Activated CD4-positive, alpha-beta memory T cell treated with anti-CD3 and anti-CD28 coated beads for 36 hours (primary cell): ENCODE measurements around the gene SIAH1. TPM values are rescaled to one million over a fixed set of nuclear protein-coding genes. Genes with fewer than 3 reads are reported as not detected.

Source experiments
- CTCF ChIA-PET: fragments of 350-600 bp; sonication (Branson Sonifier 250); formaldehyde crosslinking; loops from one replicate; lab custom pipeline; 2021; ENCODE audit warnings: antibody characterized with exemption, inconsistent platforms; lab: Charles Lee
- POLR2A ChIA-PET: fragments of 350-600 bp; sonication (Branson Sonifier 250); formaldehyde crosslinking; loops from one replicate; lab custom pipeline; 2021; ENCODE audit warnings: antibody characterized with exemption; lab: Charles Lee
- DNase-seq: peaks from one replicate; pipeline ENCODE4 v3.0.0-alpha.2; 2020
- H3K27ac Mint-ChIP-seq: one replicate; pipeline ENCODE4 v1.8.0; 2021; ENCODE audit warnings: mixed read lengths
- H3K27me3 Mint-ChIP-seq: one replicate; pipeline ENCODE4 v1.8.0; 2021; ENCODE audit warnings: mixed read lengths
- H3K36me3 Mint-ChIP-seq: one replicate; pipeline ENCODE4 v1.8.0; 2021; ENCODE audit warnings: mixed read lengths
- H3K4me1 Mint-ChIP-seq: one replicate; pipeline ENCODE4 v1.8.0; 2021; ENCODE audit warnings: low read depth, mixed read lengths
- H3K4me3 Mint-ChIP-seq: one replicate; pipeline ENCODE4 v1.8.0; 2021; ENCODE audit warnings: mild to moderate bottlenecking, mixed read lengths
- H3K9me3 Mint-ChIP-seq: one replicate; pipeline ENCODE4 v1.8.0; 2021; ENCODE audit warnings: mixed read lengths
- intact Hi-C: fragments of 100-400 bp; cut with micrococcal nuclease; formaldehyde crosslinking; loops from one replicate; pipeline ENCODE4 v1.15.1; 2023
- total RNA-seq, 2 experiments: library from RNA; stranded (reverse); gene quantifications; one replicate each; pipeline ENCODE4 v1.2.3, GENCODE V29; 2021

Gene SIAH1
- total RNA-seq, 2 experiments from 2014 or later, result 13.0 to 13.8 TPM

- intact Hi-C loops, result no loop called here
- CTCF ChIA-PET, result interaction anchor here (0.7 to 0.9 kb wide), 2 partner anchors 195 to 282 kb away, joined by 3 read pairs; no protein-coding TSS in a partner anchor
- no peaks in the 10 kb centered on the region for H3K9me3 Mint-ChIP-seq
These were observed 37.2 kb downstream of the SIAH1 start for GRCh38 chr16:48347980-48348379.

GRCh38 chr16:48347191-48347865 lies 37.9 kb downstream of the SIAH1 start:
- peaks cover 3% of the 10 kb centered on the region for H3K4me1 Mint-ChIP-seq
- no peak overlapping the region for H3K27ac Mint-ChIP-seq
- ChIA-PET CTCF (interaction anchor here (0.9 kb wide), 1 partner anchor 283 kb away, joined by 3 read pairs; no protein-coding TSS in a partner anchor), POLR2A (no interaction called here)
- peaks cover 28% of the 10 kb centered on the region for H3K36me3 Mint-ChIP-seq
- no peaks in the 10 kb centered on the region for H3K27me3 Mint-ChIP-seq
- H3K4me3 Mint-ChIP-seq, result no peak overlapping the region
- DNase-seq, result no peak
- intact Hi-C loops, result no loop called here
- H3K9me3 Mint-ChIP-seq, result no peaks in the 10 kb centered on the region

More at GRCh38 chr16:48347980-48348379, 37.2 kb downstream of the SIAH1 start:
- Mint-ChIP-seq H3K4me3 (no peak overlapping the region), H3K36me3 (peaks cover 30% of the 10 kb centered on the region), H3K27ac (no peak overlapping the region), H3K4me1 (peaks cover 3% of the 10 kb centered on the region), H3K27me3 (no peaks in the 10 kb centered on the region)
- POLR2A ChIA-PET, result no interaction called here
- no peak for DNase-seq

- intact Hi-C loops, result no loop called here
- no peak for DNase-seq
- CTCF ChIA-PET, result no interaction called here
- Mint-ChIP-seq H3K27me3 (no peaks in the 10 kb centered on the region), H3K9me3 (no peaks in the 10 kb centered on the region), H3K36me3 (peaks cover 9% of the 10 kb centered on the region), H3K27ac (no peak overlapping the region), H3K4me3 (no peak overlapping the region), H3K4me1 (peaks cover 14% of the 10 kb centered on the region)
- POLR2A ChIA-PET, result no interaction called here
These were observed 42.6 kb downstream of the SIAH1 start for GRCh38 chr16:48342591-48342990.

GRCh38 chr16:48340054-48340453 lies 45.2 kb downstream of the SIAH1 start:
- POLR2A ChIA-PET, result no interaction called here

GRCh38 chr16:48335961-48336360 lies 49.3 kb downstream of the SIAH1 start:
- Mint-ChIP-seq H3K4me3 (no peak overlapping the region), H3K27ac (no peak overlapping the region)
- POLR2A ChIA-PET, result no interaction called here

More at GRCh38 chr16:48340054-48340453, 45.2 kb downstream of the SIAH1 start:
- no peak for DNase-seq
- Mint-ChIP-seq H3K27me3 (no peaks in the 10 kb centered on the region), H3K27ac (peak overlapping the region; percentile 69), H3K9me3 (no peaks in the 10 kb centered on the region), H3K36me3 (peaks cover 13% of the 10 kb centered on the region), H3K4me1 (peaks cover 14% of the 10 kb centered on the region), H3K4me3 (no peak overlapping the region)
- CTCF ChIA-PET, result interaction anchor here (1.0 to 2.0 kb wide), 2 partner anchors 14 to 283 kb away, joined by 4 read pairs; no protein-coding TSS in a partner anchor
- intact Hi-C loops, result no loop called here

GRCh38 chr16:48334325-48334724 lies 50.9 kb downstream of the SIAH1 start:
- no peaks in the 10 kb centered on the region for H3K9me3 Mint-ChIP-seq
- CTCF ChIA-PET, result interaction anchor here (1.1 to 1.3 kb wide), 2 partner anchors 289 to 296 kb away, joined by 3 to 5 read pairs; no protein-coding TSS in a partner anchor
- H3K27ac Mint-ChIP-seq, result no peak overlapping the region
- H3K36me3 Mint-ChIP-seq, result peaks cover 20% of the 10 kb centered on the region
- no peak overlapping the region for H3K4me3 Mint-ChIP-seq
- DNase-seq, result no peak
- H3K4me1 Mint-ChIP-seq, result peaks cover 5% of the 10 kb centered on the region
- no peaks in the 10 kb centered on the region for H3K27me3 Mint-ChIP-seq
- intact Hi-C loops, result no loop called here
- POLR2A ChIA-PET, result no interaction called here

More at GRCh38 chr16:48335961-48336360, 49.3 kb downstream of the SIAH1 start:
- no peaks in the 10 kb centered on the region for H3K9me3 Mint-ChIP-seq
- H3K4me1 Mint-ChIP-seq, result peaks cover 14% of the 10 kb centered on the region
- peaks cover 18% of the 10 kb centered on the region for H3K36me3 Mint-ChIP-seq
- intact Hi-C loops, result no loop called here
- CTCF ChIA-PET, result no interaction called here
- H3K27me3 Mint-ChIP-seq, result no peaks in the 10 kb centered on the region
- DNase-seq, result no peak

GRCh38 chr16:48332978-48333377 lies 52.2 kb downstream of the SIAH1 start:
- Mint-ChIP-seq H3K27me3 (no peaks in the 10 kb centered on the region), H3K4me1 (no peaks in the 10 kb centered on the region), H3K36me3 (peaks cover 17% of the 10 kb centered on the region), H3K27ac (no peak overlapping the region), H3K9me3 (no peaks in the 10 kb centered on the region), H3K4me3 (no peak overlapping the region)
- no peak for DNase-seq
- CTCF ChIA-PET, result no interaction called here
- POLR2A ChIA-PET, result no interaction called here
- intact Hi-C loops, result no loop called here

- DNase-seq, result no peak
- H3K9me3 Mint-ChIP-seq, result no peaks in the 10 kb centered on the region
These were observed 54.4 kb downstream of the SIAH1 start for GRCh38 chr16:48330841-48331192.

GRCh38 chr16:48330189-48330840 lies 54.9 kb downstream of the SIAH1 start:
- H3K27ac Mint-ChIP-seq, result no peak overlapping the region
- intact Hi-C loops, result no loop called here
- peaks cover 12% of the 10 kb centered on the region for H3K36me3 Mint-ChIP-seq
- H3K4me3 Mint-ChIP-seq, result no peak overlapping the region
- ChIA-PET POLR2A (no interaction called here), CTCF (interaction anchor here (1.0 kb wide), 1 partner anchor 293 kb away, joined by 4 read pairs; no protein-coding TSS in a partner anchor)
- no peaks in the 10 kb centered on the region for H3K9me3 Mint-ChIP-seq
- H3K27me3 Mint-ChIP-seq, result no peaks in the 10 kb centered on the region
- H3K4me1 Mint-ChIP-seq, result no peaks in the 10 kb centered on the region
- DNase-seq, result no peak

More at GRCh38 chr16:48330841-48331192, 54.4 kb downstream of the SIAH1 start:
- Mint-ChIP-seq H3K27me3 (no peaks in the 10 kb centered on the region), H3K4me1 (no peaks in the 10 kb centered on the region), H3K36me3 (peaks cover 11% of the 10 kb centered on the region), H3K27ac (no peak overlapping the region), H3K4me3 (no peak overlapping the region)
- ChIA-PET POLR2A (no interaction called here), CTCF (interaction anchor here (1.0 kb wide), 1 partner anchor 292 kb away, joined by 4 read pairs; no protein-coding TSS in a partner anchor)
- intact Hi-C loops, result no loop called here

GRCh38 chr16:48329138-48329537 lies 56.1 kb downstream of the SIAH1 start:
- Mint-ChIP-seq H3K4me3 (no peak overlapping the region), H3K9me3 (no peaks in the 10 kb centered on the region), H3K36me3 (peaks cover 11% of the 10 kb centered on the region), H3K4me1 (no peaks in the 10 kb centered on the region), H3K27me3 (no peaks in the 10 kb centered on the region), H3K27ac (no peak overlapping the region)
- ChIA-PET CTCF (no interaction called here), POLR2A (no interaction called here)
- DNase-seq, result no peak
- intact Hi-C loops, result no loop called here

- Mint-ChIP-seq H3K9me3 (no peaks in the 10 kb centered on the region), H3K27ac (no peak overlapping the region), H3K4me3 (no peak overlapping the region), H3K27me3 (no peaks in the 10 kb centered on the region), H3K36me3 (peaks cover 17% of the 10 kb centered on the region), H3K4me1 (no peaks in the 10 kb centered on the region)
- DNase-seq, result no peak
- CTCF ChIA-PET, result interaction anchor here (1.8 kb wide), 1 partner anchor 296 kb away, joined by 5 read pairs; no protein-coding TSS in a partner anchor
- intact Hi-C loops, result no loop called here
- POLR2A ChIA-PET, result no interaction called here
These were observed 58.3 kb downstream of the SIAH1 start for GRCh38 chr16:48326915-48327314.
